Frontal cortex (tissue), 4 donors: ENCODE results near the gene BIRC2. TPM values are rescaled to one million over a fixed set of nuclear protein-coding genes. Genes with fewer than 3 reads are reported as not detected.
"Not testable (repeated sequence)": the region's sequence is repeated elsewhere in the genome, so short reads cannot be mapped to it uniquely, and the experiment has no call there.

ENCODE experiments used
- DNase-seq, 2 donors: peaks; one replicate each; pipeline ENCODE4 v3.0.0; 2012; ENCODE audit warnings: low spot score in 2 of 2
- FAIRE-seq: peaks from 2 replicates; lab custom pipeline; 2012; peaks lifted over from hg19 to GRCh38; lab: Jason Lieb, UNC
- total RNA-seq: library from RNA; depleted of rRNA; stranded (reverse); fragments of >200 nt; gene quantifications from one replicate; pipeline ENCODE4 v1.2.3, GENCODE V29; 2014
- donor health status: control.
- donor health status: control.
- donor health status: control.

Gene BIRC2
- total RNA-seq, 1 donor from 2014 or later: 144 TPM

- FAIRE-seq (no peak), DNase-seq (no peak)
Measured at GRCh38 chr11:102320679-102321078, 26.3 kb upstream of the BIRC2 start.

DNA sequence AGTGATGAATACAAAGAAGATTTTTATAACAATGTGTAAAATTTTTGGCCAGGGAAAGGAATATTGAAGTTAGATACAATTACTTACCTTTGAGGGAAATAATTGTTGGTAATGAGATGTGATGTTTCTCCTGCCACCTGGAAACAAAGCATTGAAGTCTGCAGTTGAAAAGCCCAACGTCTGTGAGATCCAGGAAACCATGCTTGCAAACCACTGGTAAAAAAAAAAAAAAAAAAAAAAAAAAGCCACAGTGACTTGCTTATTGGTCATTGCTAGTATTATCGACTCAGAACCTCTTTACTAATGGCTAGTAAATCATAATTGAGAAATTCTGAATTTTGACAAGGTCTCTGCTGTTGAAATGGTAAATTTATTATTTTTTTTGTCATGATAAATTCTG, 24.5 kb upstream of the BIRC2 start:
- no peak for DNase-seq

DNA sequence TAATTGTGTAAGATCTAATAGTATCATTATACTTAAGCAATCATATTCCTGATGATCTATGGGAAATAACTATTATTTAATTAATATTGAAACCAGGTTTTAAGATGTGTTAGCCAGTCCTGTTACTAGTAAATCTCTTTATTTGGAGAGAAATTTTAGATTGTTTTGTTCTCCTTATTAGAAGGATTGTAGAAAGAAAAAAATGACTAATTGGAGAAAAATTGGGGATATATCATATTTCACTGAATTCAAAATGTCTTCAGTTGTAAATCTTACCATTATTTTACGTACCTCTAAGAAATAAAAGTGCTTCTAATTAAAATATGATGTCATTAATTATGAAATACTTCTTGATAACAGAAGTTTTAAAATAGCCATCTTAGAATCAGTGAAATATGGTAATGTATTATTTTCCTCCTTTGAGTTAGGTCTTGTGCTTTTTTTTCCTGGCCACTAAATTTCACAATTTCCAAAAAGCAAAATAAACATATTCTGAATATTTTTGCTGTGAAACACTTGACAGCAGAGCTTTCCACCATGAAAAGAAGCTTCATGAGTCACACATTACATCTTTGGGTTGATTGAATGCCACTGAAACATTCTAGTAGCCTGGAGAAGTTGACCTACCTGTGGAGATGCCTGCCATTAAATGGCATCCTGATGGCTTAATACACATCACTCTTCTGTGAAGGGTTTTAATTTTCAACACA, 23.3 kb upstream of the BIRC2 start:
- no peak for DNase-seq
- no peak for FAIRE-seq

More for the DNA sequence above, 24.5 kb upstream of the BIRC2 start:
- no peak for FAIRE-seq

GRCh38 chr11:102325088-102325487, 21.9 kb upstream of the BIRC2 start:
- FAIRE-seq (no peak), DNase-seq (no peak)

DNA sequence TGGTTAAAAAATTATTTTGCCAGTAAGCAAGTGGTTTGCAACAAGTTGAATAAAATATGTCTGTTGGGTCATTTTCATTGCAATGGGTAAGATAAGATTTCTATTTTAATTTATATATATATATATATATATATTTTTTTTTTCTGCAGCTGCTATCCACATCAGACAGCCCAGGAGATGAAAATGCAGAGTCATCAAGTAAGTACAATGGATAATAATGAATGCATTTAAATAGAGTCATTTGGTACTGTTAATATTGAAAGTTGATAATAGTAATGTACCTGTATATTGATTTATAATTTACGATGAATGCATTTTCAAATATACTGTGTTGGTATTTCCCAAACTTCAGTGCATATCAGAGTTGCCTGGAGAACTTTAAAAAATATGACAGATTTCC, 18.3 kb upstream of the BIRC2 start:
- FAIRE-seq (no peak), DNase-seq (no peak)

- FAIRE-seq (no peak), DNase-seq (no peak)
Measured at GRCh38 chr11:102330231-102330630, 16.8 kb upstream of the BIRC2 start.

- FAIRE-seq (no peak), DNase-seq (no peak)
Measured at GRCh38 chr11:102331341-102331740, 15.7 kb upstream of the BIRC2 start.

GRCh38 chr11:102332611-102332994, 14.4 kb upstream of the BIRC2 start:
- FAIRE-seq: no peak
- no peak for DNase-seq

DNA sequence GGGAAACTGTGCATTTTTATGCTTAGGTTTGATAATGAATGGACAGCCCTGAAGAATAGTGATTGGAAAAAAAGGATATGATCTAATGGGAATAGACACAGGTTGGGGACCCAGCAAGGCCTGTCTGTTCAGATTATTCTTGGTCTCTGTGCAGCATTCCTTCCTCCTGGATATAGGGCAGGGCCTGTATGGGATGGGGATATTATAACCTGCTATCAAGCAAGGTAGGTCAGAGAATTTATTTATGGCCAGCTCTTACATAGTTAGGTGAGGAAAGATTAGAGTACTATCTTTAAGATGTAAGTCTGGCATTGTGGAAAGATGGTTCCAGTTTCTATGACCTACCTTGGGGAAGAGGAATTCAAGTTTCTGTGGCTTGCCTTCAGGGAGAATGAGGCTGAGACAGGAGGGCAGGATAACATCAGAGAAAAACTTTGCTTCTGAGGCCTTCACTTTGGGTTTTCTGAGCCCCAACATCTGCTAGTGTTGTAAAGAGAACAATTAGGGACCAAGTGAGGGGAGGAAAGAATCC, 8.5 kb upstream of the BIRC2 start:
- DNase-seq: no peak
- FAIRE-seq: no peak

DNA sequence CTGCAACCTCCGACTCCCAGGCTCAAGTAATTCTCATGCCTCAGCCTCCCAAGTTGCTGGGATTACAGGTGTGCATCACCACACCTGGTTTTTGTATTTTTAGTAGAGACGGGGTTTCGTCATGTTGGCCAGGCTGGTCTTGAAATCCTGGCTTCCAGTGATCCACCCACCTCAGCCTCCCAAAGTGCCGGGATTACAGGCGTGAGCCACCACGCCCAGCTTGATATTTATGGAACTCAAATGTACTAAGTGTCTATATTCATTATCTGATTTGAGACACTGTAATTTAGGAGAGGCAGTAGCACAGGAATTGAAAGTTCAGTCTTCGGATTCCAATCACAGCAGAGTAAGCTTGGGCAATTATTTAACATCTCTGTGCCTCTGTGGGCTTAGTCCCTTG, 5.7 kb upstream of the BIRC2 start:
- not testable (repeated sequence) for DNase-seq, FAIRE-seq

DNA sequence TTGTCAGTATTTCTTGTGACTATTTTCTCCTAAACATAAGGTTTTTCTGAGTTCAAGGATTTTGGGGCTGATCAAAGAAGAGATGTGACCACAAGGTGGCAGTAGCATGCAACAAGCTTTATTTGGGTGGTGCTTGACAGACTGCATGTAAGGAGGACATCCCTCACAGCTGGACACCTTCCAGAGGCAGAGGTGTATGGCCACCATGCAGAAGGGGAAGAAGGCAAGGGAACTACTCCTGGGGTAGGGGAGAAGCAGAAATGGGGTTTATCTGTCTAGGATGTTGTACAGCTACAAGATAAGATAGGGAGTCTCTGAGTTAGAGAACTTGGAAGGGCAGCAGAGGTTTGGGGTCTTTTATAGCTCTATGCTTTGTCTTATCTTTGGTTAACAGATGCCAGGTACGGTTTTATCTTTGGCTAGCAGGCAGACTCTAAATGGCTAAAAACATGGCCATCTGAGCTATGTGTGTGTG, 5.1 kb upstream of the BIRC2 start:
- peak; percentile 25 to 53 for DNase-seq
- FAIRE-seq: no peak

- no peak for DNase-seq
- FAIRE-seq: no peak
Measured at GRCh38 chr11:102343809-102344208, 3.2 kb upstream of the BIRC2 start.

DNA sequence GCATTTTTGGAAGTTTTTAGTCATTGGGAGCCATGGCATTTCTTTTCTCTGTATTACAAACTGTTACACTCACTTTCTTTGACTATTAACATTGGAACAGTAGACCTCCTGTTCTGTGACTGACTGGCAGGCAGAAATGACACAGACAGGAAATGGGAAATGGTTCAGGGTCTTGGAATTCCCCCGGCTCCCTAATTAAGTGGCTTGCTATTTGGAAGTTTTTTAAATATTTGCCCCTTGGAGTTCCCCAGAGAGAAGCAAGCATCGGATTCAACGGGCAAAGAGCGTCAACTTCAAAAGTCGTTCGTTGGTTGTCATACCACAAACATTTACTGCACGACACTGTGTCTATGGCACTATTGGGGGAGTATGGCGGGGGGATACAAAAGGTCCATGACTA, 1.1 kb upstream of the BIRC2 start:
- DNase-seq (no peak), FAIRE-seq (no peak)

- no peak for DNase-seq
- FAIRE-seq: no peak
Measured at GRCh38 chr11:102346456-102346747, 612 bp upstream of the BIRC2 start.

GRCh38 chr11:102347462-102348370, 702 bp downstream of the BIRC2 start:
- FAIRE-seq: no peak
- DNase-seq: no peak

DNA sequence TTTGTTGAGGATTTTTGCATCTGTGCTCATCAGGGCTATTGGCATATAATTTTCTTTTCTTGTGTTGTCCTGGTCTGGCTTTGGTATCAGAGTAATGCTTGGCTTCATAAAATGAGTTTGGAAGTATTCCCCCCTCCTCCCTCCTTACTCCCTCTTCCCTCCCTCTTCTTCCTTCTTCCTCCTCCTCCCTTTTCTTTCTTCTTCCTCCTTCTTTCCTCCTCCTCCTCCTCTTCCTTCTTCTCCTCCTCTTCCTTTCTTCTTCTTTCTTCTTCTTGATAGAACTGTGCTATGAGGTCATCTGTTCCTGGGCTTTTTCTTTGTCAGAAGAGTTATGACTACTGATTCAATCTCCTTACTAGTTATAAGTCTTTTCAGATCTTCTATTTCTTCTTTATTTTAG, 10.1 kb downstream of the BIRC2 start:
- no peak for FAIRE-seq

GRCh38 chr11:102359372-102359771, 12.4 kb downstream of the BIRC2 start:
- no peak for DNase-seq
- no peak for FAIRE-seq

More for the DNA sequence above, 10.1 kb downstream of the BIRC2 start:
- DNase-seq: no peak

DNA sequence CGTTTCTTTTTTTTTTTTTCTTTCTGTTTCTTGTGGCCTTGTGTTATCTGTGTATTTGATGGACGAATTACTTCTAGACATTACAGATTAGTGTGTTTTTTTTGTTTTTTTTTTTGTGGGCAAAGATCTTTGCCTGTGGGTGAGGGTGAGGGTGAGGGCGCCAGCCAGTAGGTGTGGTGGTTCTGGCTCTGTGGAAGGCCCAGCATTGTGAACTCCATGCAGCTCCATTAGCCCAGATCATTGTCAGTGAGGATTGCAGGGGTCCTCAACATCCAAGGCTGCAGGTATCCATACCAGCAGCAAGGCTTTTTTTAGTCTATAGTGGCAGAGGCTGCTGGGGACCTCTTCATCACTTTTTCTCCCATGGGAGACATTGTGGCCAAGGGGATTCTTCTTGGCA, 13.7 kb downstream of the BIRC2 start:
- DNase-seq (no peak), FAIRE-seq (no peak)

DNA sequence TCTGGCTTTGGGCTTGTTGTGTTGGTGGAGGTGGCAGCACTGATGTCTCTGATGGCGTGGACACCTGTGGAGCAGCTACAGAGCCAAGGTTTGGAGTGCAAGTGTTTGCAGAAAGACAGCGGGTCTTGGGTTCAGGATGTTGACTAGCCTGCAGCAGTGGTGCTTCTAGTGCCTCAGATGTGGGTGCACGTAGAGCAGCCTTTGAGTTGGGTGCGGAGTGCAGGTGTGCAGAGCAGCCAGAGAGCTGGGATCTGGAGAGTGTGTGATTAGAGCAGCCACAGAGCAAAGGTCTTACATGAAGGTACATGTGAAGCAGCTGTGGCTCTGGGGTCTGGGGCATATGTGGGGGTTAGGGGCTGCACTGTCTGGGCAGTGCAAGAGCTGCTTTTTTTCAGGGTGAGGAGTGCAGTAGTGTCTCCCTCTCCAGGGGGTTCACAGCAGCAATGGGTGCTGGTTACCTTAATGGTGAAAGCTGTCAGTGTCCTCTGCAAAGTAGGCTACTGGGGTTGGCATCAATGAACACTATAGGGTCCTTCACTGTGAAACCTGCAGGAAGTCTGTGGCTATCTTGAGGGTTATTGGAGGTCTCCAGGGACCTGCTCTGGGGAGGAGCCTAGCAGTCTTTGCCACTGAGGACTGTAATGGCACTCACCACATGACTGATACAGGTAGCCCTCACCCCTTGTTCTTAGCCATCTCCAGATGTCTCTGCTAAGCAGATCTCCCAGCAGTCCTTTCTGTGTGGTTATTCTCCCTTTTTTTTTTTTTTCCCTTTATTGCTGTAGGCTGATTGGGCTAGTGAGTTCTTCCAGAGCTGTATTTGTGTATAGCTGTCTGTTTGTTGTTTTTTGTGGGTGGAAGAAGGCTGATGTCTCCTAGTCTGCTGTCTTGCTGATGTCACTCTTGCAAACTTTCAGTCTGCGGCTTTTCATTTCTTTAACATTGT, 14.3 kb downstream of the BIRC2 start:
- FAIRE-seq (no peak), DNase-seq (no peak)

DNA sequence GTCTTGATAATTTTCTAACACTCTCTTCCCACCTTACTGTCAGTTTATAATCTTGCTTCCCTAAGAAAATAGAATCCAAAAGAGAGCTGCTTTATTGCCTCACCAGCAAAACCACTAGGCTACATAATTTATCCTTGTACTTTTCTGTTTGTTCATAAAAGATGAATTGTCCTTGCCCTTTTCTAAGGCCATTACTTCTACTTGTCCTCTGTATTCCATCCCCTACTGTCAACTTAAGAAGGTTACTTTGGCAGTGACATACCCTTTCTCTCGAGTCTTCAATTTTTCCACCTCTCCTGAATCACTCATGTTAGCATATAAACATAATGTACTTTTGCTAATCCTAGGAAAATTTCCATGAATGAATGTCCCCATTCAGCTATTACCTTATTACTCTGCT, 18.0 kb downstream of the BIRC2 start:
- no peak for DNase-seq
- no peak for FAIRE-seq
